Activated T-helper 1 cell treated with Interleukin-2 at 50 U/mL for 16 hours (primary cell): Measurements from ENCODE around the gene MTRF1.

ENCODE experiments used
- DNase-seq: peaks from one replicate; pipeline ENCODE4 v3.0.0-alpha.2; 2020; ENCODE audit warnings: low read depth

Gene MTRF1, protein sequence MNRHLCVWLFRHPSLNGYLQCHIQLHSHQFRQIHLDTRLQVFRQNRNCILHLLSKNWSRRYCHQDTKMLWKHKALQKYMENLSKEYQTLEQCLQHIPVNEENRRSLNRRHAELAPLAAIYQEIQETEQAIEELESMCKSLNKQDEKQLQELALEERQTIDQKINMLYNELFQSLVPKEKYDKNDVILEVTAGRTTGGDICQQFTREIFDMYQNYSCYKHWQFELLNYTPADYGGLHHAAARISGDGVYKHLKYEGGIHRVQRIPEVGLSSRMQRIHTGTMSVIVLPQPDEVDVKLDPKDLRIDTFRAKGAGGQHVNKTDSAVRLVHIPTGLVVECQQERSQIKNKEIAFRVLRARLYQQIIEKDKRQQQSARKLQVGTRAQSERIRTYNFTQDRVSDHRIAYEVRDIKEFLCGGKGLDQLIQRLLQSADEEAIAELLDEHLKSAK

DNA sequence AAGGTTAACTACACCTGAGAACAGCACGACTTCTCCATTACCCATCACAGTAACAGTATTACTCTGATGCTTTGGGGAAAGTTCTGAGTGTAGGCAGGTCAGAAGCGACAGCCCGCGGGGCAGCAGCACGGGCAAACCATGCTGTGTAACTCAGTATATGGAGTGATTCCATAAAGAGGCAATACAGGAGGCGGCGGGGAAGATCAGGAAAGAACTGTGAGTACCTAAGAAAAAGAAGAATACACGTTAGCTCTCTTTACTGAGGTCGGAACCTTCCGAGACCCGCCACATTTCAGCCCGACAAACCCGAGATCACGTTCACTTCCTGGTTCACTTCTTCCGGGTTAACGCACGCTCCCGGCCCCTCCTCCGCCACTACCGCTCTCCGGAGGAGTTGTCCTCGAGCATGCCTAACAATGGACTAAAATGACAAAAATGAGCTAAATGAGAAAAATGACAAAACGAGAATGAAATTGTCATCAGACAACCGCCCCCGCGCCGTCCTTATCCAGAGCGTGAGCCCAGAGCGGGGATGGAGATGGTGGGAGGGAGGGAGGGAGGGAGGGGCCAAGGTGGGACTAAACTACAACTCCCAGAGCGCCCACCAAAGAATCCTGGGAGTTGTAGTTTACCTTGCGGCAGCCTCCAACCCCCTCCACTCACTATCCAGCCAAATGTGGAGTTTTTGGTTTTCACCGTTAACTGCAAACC is at the start of gene MTRF1:
Gene MTRF1 (minus strand): TSS at position 316 of the 711 bp plus-strand sequence. CDS start 2,669 bp downstream, outside the sequence.
- DNase-seq: peak; percentile 55

DNA sequence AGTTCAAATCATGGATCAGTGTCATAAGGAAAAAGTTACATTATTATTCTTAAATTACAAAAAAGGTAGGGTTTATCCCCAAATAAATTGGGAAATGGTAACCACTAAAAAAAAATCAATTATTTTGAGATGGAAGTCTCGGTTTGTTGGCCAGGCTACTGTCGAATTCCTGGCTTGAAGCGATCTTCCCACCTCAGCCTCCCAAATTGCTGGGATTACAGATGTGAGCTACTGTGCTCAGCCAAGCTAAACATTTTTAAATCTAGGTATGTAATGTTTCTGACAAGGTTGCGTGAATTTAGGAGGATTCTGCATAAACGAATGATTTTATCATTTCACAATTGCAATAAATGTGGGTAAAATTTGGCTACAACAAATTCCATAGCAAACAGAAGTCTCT is 49.7 kb upstream of the MTRF1 start:
- no peak for DNase-seq

DNA sequence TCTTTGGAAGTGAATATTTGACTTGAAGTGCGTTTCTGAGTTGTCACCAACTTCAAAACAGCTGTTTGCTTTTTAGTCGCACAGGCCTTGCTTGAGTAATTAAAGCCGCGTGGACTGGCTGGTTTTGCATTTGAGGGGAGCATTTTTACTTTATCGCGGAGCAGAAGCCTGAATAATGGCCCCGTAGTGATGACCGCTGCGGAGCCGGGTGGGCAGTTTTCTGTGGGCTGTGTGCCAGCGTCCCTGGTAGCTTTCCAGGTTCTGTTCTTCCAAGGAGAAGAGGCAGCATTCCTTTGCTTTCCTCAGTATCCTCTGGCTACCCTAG is 48.8 kb upstream of the MTRF1 start:
- no peak for DNase-seq

DNA sequence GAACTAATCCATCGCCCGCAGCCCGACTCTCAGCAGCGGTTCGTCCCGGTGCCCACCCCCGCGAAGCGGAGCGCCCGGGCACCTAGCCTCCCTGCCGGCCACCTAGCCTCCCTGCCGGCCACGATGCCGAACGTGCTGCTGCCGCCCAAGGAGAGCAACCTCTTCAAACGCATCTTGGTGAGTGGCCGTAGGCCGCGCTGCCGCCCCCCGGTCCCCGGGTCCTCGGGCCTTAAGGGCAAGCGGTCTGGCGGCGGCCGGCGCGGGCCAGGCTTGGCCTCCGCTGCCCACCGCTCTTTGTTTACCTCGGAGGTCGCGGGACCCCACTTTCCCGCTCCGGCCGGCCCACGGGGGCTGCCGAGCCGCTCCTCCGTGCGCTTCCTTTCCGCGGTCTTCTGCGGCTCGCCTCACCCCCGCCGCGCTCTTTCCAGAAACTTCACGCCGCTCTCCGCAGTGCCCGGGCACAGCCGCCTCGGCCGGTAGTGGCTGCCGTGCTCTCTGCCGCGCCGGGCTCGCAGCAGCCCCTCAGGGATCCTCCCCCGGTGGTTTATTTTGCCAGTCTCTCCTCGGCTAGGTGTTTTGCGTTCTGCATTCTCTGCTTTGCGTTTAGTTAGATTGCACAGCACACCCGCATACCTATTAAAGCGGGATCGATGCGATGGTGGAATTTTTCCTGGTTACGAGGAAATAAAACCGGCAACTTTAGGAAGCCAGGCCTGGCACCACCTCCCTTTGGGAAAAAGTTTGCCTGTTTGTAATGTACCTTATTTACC is 48.2 kb upstream of the MTRF1 start:
- DNase-seq: peak; percentile 37

DNA sequence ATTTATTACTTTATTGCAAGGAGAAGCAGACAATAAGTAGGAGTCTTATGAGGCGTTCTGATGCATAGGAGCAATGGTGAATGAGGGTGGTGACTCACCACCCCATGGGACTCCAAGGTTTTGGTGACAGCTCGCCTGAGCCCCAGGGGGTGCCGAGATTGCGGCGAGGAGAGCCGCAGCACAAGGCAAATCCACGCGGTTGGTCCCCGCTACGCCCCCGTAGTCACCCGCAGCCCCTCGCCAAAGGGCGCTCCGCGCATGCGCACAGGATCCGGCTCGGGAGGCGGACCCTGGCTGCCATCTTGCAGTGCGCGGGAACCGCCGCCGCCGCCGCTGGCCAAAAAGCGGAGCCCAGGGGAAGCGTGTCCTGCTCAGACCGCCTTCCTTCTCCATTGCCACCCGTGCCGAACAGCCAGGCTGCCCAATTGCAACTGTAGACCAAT is 47.6 kb upstream of the MTRF1 start, which contains the start of gene NAA16:
Gene NAA16 (plus strand): TSS at position 305 of the 443 bp plus-strand sequence. CDS start 262 bp downstream, outside the sequence.
- DNase-seq: peak; percentile 91

DNA sequence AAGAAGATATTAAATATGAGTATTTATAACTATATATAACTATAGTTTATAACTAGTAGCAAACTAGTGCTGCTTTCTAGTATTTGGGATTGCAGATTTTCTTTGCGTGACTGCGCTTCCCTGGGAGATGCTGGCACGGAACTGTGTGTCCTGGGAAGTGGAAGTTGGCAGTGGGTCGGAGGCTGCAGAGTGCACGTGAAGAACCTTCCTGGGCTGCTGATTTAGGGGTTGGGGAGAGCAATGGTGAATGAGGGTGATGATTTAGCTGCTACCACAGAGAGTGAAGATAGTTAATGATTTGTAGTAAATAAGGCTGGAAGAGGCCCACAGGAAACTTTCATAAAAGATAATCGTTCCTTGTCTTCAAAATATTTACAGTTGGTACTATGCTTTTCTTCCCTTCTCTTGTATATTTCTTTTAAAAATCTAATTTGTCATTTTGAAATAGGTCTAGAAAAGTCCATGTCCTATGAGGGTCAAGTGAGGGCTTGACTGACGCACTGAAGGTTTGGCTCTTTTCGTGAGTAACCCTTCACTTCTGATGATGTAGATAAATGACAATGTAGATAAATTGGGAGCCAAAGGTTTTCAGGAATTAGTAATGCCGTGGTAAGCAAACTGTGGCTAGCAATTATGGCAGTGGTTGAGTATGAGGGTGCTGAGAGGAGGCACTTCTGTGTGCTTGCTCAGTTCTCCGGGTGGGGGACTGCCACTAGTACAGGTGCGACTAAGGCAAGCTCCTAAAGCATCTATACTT is 44.7 kb upstream of the MTRF1 start:
- DNase-seq: no peak

DNA sequence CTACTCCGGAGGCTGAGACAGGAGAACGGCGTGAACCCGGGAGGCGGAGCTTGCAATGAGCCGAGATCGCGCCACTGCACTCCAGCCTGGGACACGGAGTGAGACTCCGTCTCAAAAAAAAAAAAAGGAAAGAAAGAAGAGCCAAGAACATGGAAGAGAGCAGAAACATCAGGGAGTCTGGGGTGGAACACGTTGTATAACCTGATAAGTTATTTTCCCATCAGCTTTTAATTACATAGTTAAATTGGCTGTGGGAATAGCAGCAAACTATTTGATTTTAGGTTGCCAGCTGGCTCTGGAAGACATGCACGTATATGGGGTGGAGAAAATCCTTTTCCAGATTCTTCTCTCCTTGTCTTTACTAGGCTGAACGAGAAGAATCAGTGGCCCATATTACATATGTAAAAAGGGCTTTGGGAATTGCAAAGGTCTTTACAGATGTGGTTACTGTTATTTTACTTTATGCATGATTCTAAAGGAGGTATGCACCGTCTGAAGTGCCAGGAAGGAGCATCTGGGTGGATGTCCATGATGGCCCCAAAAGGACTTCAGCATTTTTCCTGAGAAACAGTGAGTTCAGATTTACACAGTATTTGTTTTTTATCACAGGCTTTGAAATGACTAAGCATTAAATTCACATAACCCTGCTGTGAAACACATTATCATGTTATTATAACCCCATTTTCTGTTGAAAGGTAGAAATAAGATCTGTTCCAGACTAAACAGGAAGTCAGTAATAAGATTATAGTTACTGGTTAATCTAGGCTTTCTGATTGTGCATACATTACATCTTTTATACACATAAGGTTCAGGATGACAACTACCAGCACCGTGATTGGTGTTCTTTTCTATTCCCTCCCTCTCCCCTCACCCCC is 43.1 kb upstream of the MTRF1 start:
- DNase-seq: no peak

DNA sequence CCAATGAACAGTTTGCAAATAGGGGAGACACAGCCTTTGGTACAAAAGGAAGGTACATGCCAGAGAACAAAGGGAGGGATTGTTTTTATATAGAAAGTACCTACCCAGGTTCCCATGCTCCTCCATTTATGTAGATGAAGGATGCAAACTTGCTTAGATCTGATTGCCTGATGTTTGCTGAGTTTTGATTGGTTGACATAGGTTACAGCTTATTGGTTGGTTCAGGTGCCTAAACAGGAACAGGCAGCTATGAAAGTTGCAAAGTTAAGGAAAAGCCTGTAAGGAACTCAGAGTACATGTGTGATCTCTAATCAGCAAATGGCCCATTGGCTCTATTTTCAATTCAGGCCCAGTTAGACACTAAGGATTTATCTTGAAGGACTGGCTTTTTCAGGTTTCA is 41.2 kb upstream of the MTRF1 start:
- DNase-seq: no peak

DNA sequence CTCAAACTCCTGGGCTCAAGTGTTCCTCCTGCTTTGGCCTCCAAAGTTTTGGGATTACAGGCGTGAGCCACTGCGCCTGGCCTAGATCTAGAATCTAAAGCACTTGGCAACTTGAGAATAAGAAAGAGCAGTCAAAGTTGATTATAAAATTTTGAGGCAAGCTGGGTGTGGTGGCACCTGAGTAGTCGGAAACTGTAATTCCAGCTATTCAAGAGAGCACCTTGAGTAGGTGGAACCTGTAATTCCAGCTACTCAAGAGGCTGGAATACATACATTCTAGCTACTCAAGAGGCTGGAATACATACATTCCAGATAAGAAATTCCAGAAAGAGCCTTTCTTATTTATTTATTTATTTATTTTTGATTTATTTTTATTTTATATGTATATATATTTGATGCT is 39.4 kb upstream of the MTRF1 start:
- no peak for DNase-seq

DNA sequence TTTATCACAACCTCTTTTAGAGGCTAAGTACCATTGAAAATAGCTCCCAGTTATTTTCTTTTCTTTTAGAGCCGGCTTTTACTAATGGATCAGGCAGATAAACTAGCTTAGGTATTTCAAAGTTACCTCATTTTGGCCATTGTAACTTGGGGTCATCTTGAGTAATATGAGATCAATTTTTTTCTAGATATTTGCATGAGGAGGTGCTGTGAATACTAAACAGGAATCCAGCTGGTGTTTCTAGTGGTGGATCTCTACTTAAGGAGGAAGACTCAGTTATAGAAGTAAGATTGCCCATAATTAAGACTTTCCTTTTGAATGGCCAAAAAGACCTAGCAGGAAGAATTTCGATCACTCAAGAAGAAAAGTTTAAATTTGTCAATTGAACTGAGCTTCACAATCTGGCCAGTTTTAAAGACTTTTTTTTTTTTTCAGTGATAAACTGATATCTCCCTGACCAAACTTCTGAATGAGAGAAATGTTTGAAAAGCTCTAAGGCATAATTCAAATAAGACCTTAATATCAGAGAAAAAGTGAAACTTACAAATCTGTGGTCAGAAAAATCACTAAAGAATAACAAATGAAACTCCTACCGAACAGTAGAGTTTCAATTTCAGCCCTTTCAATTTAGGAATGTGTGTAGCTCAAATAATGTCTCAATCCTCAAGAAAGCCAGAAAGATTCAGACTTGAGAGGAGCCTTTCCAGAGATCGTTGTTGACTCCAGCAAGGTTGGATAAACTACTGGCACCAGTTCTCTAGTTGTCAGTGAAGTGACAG is 36.1 kb upstream of the MTRF1 start:
- no peak for DNase-seq

DNA sequence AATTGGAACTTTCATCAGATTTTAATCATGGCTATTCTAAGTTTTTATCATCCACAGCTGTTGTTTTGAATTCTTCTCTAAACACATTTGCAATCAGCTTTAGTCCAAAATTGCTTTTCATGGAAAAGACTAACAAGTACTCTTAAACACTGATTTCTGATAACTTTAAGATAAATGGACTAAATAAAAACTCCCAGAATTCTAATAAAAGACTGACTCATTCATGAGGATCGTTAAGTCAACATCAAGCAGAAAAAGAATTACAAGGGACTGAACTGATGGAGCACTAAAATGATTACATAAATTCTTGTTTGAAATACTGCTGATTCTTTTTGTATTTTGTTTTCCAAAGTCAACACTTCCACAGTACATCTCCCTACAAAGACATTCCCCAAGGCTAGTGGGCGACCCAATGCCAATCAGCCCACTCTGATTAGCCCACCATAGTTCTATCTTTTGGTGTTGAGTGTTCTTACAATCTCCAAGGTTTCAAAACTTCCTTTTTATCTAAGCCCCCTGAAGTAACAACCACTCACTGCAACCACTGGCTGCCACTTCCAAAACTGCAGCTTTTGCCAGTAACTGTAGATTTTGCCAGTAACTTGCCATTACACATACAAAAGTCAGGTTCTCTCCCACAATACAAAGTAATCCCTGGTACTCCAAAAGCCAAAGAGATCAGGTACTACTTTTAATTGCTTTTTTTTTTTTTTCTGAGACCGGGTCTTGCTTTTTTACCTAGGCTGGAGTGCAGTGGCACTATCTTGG is 33.7 kb upstream of the MTRF1 start:
- DNase-seq: no peak

DNA sequence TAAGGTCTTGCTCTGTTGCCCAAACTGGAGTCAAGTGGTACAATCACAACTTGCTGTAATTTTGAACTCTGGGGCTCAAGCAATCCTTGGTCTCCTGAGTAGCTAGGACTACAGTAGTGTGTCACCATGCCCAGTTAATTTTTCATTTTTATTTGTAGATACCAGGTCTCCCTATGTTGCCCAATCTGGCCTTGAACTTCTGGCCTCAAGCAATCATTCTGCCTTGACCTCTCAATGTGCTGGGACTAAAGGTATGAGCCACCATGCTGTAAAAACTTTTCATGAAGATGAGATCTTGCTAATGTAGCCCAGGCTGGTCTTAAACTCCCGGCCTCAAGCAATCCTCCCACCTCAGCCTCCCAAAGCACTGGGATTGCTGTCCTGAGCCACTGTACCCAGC is 32.6 kb upstream of the MTRF1 start:
- no peak for DNase-seq

DNA sequence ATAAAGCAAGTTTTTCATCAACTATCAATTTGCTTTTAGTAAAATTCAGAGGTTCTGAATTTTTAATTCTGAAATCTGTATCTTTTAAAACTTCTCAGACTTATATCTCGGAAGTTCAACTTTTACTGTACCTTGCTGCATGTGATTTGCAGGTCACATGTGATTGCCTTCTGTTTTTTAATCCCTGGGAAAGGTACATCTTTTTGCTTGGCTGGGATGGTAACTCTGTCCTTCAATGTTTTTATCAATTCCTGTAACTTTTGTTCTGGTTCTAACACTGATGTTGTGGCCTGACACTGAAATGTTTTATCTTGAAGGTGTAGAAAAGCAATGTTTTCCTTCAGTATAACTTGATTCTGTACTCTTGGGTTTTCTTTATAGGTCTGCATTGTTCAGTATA is 31.5 kb upstream of the MTRF1 start:
- no peak for DNase-seq

DNA sequence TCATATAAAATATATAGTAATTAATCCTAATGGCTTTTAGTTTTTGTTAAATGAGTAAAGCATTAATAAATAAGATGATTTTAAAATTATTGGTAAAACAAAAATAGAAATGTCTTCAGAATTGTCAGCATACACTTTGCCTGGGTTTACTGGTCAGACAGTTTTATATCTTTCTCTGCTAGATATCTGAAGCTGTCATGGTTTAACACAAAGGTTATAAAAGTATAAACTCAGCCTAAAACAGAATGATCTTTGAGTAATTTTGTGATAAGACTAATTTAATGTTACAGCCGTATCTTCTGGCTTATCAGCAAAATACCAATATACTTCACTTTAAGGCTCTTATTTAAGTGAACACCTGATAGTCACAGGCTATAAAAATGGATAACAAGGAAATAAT is 29.9 kb upstream of the MTRF1 start:
- no peak for DNase-seq

DNA sequence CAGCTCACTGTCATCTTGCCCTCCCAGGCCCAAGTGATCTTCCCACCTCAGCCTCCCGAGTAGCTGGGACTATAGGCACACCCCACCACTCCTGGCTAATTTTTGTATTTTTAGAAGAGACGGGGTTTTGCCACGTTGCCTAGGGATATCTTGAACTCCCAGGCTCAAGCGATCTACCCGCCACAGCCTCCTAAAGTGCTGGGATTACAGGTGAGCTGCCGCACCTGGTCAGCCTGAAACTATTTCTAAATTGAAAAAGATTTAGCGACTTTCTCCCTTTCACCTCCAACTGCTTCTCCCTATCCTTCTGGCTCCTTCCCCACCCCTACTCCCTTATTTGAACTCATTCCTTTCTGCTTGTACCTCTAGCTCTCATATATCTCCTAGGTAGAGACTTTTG is 27.9 kb upstream of the MTRF1 start:
- no peak for DNase-seq

DNA sequence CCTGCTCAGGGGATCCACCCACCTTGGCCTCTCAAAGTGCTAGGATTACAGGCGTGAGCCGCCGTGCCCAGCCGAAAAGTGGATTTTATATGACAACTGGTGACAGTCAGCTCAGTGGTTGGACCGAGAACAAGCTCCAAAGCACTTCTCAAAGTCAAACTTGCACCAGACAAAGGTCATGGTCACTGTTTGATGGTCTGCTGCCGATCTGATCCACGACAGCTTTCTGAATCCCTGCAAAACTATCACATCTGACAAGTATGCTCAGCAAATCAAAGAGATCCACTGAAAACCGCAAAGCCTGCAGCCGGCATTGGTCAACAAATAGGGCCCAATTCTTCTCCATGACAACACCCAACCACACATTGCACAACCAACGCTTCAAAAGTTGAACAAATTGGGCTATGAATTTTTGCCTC is 26.1 kb upstream of the MTRF1 start:
- DNase-seq: no peak

DNA sequence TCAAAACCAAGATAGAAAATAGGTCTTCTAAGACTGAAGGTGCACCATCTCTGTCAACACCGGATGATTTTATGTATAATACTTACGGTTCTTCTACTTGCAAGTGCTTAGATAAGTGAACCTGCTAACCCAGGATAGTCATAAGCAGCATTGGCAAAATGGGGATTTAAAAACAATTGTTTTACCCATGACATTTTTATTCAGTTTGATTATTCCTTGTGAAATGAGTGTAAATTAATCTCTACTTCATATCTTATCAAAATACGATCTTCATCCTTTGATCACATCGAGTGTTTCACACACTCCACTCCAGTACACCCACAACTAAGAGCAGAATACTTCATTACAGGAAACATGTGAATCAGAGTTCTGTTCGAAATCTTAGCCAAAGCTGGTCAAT is 23.0 kb upstream of the MTRF1 start:
- DNase-seq: no peak

DNA sequence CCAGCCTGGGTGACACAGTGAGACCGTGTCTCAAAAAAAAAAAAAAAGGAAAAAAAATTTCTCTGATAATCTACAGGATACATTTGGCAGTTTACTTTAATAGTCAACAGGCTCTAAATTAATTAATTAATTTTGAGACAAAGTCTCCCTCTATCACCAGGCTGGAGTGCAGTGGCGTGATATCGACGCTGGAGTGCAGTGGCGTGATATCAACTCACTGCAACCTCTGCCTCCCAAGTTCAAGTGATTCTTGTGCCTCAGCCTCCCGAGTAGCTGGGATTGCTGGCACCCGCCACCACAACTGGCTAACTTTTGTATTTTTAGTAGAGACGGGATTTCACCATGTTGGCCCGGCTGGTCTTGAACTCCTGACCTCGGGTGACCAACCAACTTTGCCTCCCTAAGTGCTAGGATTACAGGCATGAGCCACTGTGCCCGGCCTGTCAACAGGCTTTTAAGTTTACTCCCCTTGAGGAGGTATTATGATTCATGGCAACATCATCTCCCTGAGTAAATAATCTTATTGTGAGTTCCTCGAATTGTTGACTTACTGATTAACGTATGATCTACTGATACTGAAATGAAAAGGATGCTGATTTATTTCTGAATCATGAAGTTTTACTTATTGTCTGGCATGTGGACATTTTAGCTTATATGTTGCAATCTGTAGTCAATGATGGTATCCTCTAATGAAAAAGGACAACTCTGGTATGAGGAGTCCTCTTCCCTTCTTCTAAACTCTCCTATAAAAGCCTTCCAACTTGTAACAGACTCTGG is 21.3 kb upstream of the MTRF1 start:
- DNase-seq: no peak
